Tibial nerve (tissue), 4 donors: ENCODE data around the gene ORC6.

ENCODE experiments used
- CTCF ChIP-seq, 5 experiments: fragments of 200-600 bp in 3 of 5; fragments of 450-650 bp in 2 of 5; sonication (generic) in 3 of 5; IDR thresholded peaks; one replicate each; pipeline ENCODE4 v1.5.1; 2016 to 2019; ENCODE audit warnings: antibody characterized with exemption in 5 of 5, mild to moderate bottlenecking in 3 of 5, moderate library complexity in 2 of 5
- EP300 ChIP-seq, 2 donors: sonication (generic); formaldehyde crosslinking; IDR thresholded peaks; one replicate each; pipeline ENCODE4 v1.6.1; 2017; ENCODE audit warnings: antibody characterized with exemption in 2 of 2, mild to moderate bottlenecking in 1 of 2
- POLR2A ChIP-seq, 2 donors: fragments of 450-650 bp; IDR thresholded peaks; one replicate each; pipeline ENCODE4 v1.6.1; 2017; ENCODE audit warnings: antibody characterized with exemption in 2 of 2, mild to moderate bottlenecking in 2 of 2, moderate library complexity in 2 of 2

GRCh38 chr16:46745617-46746016 is 56.2 kb downstream of the ORC6 start:
- TF ChIP-seq EP300 (IDR thresholded peaks at IDR 0.05) (no peak), CTCF (IDR thresholded peaks at IDR 0.05) (no peak), POLR2A (IDR thresholded peaks at IDR 0.05) (no peak)
